Left kidney (tissue), 2 donors: ENCODE data around the gene RNF225. TPM values are rescaled to one million over a fixed set of nuclear protein-coding genes. Genes with fewer than 3 reads are reported as not detected.
"Not testable (repeated sequence)": the region's sequence is repeated elsewhere in the genome, so short reads cannot be mapped to it uniquely, and the experiment has no call there.

Experiments used
- DNase-seq: peaks from one replicate; pipeline ENCODE4 v3.0.0-alpha.2; 2013
- polyA plus RNA-seq: library from polyadenylated mRNA; unstranded; fragments of 120-200 nt; gene quantifications from one replicate; pipeline ENCODE4 v1.2.1, GENCODE V29; 2013; ENCODE audit not compliant: insufficient read length

Gene RNF225
- polyA plus RNA-seq, 1 donor = not detected

DNA sequence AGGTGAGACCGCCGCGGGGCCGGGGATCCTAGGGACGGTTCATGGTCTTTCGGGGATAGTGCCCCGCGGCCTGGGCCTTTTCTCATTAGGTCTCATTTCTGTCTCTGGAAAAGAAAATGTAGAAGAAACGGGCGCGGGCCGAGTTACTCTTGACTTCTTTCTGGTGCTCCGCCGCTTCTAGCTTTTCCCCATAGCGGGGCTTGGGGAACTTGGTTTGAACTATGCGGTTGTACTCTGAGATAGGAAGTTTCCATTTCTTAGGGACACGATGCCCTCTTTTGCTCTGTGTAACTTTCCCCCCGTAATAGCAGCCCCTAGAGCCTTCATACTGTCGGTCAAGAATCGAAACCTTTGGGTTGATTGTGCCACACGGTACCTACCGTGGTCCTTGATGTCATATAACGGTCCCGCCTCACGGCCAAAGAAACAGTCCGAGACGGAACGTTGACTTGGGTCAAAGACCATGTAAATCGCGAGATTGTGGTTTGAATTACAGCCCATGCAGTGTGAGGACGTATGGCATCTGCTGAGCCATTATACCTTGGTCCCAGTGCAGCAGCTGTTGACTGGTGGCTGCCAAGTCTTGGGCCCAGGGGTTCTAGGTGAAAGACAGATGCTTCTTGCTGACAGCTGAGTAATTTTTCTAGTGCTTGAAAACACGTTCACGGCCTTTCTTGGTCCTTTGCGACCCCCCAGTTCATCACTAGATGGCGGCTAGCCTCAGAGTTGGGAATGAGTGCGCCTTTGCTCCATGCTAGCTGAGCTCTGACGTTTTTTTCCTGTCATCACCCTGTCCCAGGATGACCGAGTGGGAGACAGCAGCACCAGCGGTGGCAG lies 7.9 kb upstream of the RNF225 start:
- no peak for DNase-seq

- DNase-seq = no peak
These were observed 7.3 kb upstream of the RNF225 start for GRCh38 chr19:58388175-58388526.

DNA sequence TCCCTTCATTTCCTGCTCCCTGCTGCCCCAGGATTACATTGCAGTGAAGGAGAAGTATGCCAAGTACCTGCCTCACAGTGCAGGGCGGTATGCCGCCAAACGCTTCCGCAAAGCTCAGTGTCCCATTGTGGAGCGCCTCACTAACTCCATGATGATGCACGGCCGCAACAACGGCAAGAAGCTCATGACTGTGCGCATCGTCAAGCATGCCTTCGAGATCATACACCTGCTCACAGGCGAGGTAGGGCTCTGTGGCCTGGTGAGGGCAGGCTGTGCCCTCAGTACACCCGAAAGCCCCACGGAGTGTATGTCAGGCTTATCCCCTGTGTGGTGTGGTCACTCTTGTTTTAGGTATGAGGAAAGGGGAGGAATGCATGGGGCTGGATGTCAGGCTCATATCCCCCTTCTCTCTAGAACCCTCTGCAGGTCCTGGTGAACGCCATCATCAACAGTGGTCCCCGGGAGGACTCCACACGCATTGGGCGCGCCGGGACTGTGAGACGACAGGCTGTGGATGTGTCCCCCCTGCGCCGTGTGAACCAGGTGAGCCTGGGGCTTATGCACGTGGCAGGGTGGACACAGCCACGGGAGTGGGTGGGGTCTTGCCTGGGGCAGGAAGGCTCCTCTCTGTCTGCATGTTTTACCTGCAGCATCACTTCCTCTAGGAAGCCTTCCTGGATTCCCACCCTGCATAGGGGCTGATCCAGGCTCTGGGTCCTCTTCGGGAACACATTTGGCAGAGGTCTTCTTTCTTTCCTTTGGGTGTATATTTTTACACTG lies 2.3 kb upstream of the RNF225 start:
- DNase-seq = no peak

DNA sequence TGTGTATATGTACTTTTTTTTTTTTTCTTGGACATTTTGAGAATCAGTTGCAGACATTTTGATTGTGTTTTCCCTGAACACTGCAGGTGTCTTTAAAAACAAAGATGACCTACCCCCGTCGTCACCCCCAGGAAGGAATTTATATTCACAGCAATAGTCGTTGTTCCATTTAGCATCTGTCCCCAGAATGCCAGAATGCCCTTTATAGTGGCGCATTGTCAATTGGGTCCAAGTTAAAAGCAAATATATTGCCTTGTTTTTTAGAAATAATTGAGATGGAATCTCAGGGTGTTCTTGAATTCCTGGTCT lies 1.8 kb upstream of the RNF225 start:
- DNase-seq = no peak

DNA sequence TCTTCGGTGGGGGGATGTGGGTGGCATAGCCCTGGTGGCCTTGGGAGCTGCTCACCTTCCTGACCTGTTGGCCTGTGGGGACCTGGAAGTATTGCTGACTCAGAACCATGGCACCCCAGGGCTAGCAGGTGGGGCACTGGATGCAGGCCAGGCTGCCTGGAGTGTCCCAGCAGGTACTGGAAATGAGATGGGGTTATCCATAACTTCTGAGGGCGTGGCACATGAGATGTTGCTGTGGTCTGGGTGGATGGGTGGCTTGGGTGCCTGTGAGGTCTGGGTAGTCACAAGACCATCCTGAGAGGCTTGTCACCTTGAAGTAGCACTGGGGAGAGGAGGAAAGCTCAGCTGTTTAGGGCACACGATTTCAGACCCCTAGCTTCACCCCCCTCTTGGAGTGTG lies 636 bp upstream of the RNF225 start:
- no peak for DNase-seq

GRCh38 chr19:58395979-58396627 lies 647 bp downstream of the RNF225 start:
- DNase-seq = no peak

GRCh38 chr19:58396691-58397532 lies 1.5 kb downstream of the RNF225 start:
- no peak for DNase-seq

DNA sequence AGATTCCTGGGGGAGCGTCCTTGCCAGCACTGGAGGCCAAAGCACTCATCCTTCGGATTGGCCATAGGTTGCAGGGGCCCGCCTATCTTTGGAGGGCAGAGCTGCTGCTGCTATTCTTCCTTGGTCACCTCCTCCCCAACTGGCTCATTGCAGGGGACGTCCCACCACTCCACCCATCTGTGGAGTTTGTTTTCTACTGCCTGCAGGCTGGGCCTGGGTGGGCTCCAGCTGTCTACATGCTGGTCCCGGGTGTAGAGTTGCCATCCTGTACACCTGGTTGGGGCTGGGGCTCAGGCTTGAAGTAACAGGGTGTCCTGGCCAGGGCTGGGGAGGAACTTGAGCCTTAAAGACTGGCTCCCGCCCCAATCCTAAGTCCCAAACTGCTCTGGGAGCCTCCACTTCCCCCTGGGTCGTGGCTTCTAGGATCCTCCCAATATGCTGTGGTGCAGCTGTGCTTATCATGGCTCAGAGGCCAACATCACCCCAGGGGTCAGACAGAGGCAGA lies 2.1 kb downstream of the RNF225 start:
- no peak for DNase-seq

DNA sequence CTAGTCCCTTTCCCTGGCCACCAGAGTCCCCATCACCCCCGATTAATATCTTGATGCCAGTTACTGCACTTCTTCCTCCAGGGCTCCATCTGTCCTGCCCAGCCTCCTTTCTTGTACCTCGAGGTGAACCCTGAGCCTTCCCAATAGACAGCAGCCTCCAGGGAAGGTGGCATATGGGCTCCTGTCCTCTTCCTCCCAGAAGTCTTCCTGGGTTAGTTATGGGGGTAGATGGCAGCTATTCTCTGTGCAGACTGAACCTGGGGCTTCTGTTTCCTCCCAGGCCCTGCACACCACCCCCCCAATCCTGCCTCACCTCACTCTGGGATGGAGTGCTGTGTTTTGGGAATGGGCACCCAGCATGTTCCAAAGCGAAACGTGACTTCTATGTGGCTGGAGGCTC lies 2.6 kb downstream of the RNF225 start:
- DNase-seq = no peak

- DNase-seq = no peak
These were observed 3.1 kb downstream of the RNF225 start for GRCh38 chr19:58398545-58398944.

DNA sequence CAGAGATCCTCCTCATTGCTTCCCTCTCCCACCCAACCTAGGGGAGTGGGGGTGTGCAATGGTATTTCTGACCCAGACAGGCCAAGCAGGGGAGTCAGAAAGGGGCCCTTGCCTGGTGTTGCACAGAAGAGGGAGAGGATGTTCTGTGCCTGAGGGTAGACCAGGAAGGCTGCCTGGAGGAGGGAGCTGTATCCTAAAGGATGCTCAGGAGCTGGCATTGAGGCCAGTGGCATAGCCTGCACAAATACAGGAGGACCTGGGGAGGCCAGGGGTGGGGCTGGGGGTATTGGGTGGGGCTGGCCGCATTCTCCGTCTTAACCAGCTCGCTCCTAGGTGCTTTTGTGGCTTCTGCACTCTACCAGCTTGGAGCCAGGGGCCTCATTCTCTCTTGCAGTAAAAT lies 4.4 kb downstream of the RNF225 start:
- DNase-seq = no peak

- no peak for DNase-seq
These were observed 5.0 kb downstream of the RNF225 start for GRCh38 chr19:58400316-58400915.

DNA sequence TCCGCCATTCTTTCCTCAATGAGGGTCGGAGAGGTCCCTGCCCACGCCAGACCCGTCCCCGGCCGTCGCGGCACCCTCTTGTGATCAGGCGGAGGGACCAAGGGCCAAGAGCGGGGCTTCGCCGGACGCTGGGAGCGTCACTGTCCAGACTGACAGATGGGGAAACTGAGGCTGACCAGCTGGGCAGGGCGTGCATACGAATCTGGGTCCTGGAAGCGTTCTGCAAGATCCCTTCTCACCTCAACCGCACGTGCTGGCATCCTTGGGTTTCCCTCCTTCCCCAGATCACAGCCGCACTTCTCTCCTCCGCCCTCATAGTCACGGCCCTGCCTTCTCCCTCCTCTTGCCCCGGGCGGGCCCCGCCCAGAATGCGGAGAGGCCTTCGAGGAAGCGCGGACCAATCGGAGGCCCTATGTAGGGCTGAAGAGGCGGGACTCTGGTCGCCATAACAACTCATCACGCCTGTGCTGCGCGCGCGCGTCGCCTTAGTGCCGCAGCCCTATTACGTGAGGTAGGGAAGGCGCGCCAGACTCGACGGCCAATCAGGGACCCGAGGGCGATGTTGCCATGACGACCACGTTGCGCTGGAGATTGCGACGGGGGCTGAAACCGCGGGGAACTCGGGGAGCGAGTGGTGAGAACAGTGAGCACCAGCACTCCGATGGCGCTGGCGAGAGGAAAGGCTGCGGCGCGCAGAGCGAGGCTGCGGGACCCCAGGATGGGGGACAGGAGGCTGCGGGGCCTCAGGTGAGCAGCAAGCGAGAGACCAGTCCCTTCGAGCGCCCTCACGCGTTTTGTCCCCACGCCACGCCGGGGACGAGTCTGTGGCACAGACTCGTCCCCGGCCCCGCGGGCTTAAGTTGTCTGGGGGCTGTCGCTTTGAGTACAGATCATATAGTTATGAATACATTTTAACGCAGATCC lies 5.7 kb downstream of the RNF225 start:
- DNase-seq = peak; percentile 99

- DNase-seq = no peak
These were observed 6.5 kb downstream of the RNF225 start for GRCh38 chr19:58401840-58402421.

DNA sequence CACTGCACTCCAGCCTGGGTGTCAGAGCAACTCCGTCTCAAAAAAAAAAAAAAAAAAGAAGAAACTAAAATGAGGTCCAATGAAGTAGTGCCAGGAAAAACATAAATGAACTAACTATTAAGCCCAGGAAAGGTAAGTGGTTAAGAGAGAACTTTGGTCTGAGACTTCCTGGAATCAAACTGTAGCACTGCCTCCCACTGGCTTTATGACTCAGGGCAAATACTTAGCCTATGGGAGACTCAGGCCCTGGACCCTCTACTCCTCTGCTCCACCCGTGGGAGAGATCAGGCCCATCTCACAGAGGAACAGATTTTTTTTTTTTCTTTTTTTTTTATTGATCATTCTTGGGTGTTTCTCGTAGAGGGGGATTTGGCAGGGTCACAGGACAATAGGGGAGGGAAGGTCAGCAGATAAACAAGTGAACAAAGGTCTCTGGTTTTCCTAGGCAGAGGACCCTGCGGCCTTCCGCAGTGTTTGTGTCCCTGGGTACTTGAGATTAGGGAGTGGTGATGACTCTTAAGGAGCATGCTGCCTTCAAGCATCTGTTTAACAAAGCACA lies 8.5 kb downstream of the RNF225 start:
- DNase-seq = not testable (repeated sequence)

- DNase-seq = no peak
These were observed 11.6 kb downstream of the RNF225 start for GRCh38 chr19:58406818-58407657.

- DNase-seq = no peak
These were observed 12.2 kb downstream of the RNF225 start for GRCh38 chr19:58407658-58408151.

DNA sequence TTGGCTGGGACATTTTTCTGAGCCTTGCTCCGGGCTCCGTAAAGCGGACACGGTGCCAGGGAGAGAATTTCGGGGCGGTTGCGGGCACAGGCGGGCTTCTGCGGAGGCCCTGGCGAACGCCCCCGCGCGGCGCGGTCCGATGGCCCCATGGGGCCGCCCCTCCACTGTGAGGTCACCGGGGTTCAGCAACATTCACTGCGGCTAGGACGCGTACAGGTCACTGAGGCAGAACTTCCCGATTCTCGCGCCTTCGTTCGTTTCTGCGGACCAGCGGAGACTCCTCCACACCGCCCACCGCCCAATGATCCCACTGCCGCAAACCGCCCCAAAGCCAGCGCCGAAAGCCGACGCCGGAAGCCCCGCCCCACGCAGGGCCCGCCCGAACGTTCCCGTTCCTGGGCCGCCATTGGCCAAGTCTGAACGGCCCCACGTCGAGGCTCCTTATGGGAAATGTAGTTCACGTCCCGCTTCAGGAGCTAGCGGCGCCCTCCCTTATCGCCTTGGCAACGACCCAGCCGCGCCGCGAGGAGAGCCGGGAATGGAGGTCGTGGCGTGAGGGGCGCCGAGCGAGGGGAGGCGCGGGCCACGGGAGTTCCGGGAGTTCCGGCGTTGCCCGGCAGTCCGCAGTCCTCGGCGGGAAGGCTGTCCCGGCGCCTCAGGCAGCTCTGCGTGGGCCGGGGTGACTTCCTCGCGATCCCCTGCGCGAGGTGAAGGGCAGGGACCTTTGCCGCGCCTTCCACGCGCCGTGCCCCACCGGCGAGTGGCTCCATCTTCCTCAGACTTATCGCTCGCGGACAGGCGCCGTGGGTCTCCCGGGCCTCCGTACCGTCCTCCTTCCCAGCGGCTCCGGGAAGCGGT lies 12.9 kb downstream of the RNF225 start, which contains the start of gene ZNF584:
Gene ZNF584 (plus strand): TSS at position 498 of the 858 bp plus-strand sequence. CDS start 499 bp downstream, outside the sequence.
- peak; percentile 98 for DNase-seq
